Frontal cortex (tissue), 4 donors: Measurements from ENCODE around the gene NDUFS7. TPM values are rescaled to one million over a fixed set of nuclear protein-coding genes. Genes with fewer than 3 reads are reported as not detected.

Source experiments
- DNase-seq, 2 donors: peaks; one replicate each; pipeline ENCODE4 v3.0.0; 2012; ENCODE audit warnings: low spot score in 2 of 2
- FAIRE-seq: peaks from 2 replicates; lab custom pipeline; 2012; peaks lifted over from hg19 to GRCh38; lab: Jason Lieb, UNC
- total RNA-seq: library from RNA; depleted of rRNA; stranded (reverse); fragments of >200 nt; gene quantifications from one replicate; pipeline ENCODE4 v1.2.3, GENCODE V29; 2014
- donor health status: control.
- donor health status: control.
- donor health status: control.

Gene NDUFS7
- total RNA-seq, 1 donor from 2014 or later = 27.7 TPM

DNA sequence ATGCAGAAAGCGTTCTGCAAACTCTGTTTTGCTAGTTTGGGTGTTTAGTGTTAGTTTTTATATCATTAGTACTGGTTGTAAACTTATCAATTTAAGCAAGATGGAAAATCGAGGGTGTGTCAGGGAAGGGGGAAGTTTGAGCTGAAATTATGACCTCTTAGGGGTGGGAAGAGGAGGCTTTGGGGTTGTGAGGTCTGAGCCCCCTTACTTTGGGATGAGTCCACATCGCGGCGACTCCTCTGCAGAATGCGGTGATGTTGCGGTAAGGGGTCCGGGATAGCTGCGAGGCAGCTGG, 743 bp upstream of the NDUFS7 start:
- DNase-seq = no peak
- no peak for FAIRE-seq

DNA sequence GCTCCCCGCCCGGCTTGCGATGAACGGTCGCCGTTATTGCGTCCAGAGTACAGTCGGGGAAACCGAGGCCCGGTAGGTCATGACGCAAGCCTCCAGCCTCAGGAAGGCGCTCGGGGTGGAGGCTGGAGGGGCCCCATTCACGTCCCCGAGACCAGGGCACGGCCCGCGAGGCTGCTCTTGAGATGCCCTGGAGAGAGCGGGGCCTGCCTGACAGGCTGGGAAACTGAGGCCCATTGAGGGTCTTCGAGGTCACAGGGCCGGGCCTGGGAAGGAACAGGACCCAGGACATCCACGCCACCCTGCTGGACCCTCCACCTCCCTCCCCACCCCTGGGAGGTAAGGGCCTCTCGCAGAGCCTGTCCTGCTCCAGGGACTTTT, 367 bp downstream of the NDUFS7 start:
- DNase-seq (no peak), FAIRE-seq (no peak)

DNA sequence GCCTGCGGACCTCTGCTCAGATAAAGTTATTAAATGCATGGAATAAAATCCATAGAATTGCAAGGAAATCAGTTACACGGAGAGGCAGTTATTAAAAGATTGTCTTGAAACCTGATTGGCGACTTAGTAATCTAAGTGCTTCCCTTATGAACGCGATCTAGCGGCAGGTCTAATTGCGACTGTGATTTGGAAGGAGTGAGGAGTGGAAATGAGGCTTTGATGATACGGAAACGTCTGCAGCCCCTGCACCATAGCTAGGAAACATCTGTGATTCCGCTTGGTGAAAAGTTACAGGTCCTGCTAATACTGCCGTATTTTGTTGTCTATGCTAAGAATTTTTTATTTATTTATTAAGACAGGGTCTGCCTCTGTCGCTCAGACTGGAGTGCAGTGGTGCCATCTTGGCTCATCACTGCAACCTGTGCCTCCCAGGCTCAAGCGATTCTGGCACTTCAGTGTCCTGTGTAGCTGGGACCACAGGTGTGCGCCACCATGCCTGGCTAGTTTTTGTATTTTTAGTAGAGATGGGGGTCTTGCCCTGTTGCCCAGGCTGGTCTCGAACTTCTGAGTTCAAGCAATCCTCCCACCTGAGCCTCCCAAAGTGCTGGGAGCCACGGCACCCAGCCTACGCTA, 887 bp downstream of the NDUFS7 start:
- DNase-seq (no peak), FAIRE-seq (no peak)

DNA sequence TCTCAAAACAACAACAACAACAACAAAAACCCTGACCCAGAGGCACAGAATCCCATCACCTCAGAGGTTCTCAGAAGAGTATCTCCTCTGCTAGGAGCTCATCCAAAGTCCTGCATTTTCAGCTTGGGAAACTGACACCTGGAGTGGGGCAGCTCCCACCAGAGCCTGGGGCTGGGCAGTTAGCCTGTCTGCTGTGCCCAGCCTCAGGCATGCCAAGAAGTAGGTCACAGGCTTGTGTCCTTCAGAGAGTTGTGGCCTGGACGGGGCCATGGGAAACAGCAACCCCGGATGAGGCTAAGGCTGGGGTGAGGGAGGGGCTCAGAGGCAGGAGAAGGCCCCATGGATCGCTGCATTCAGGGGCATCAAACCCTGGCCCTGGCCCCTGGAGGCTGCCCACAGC, 2.1 kb downstream of the NDUFS7 start:
- no peak for DNase-seq

DNA sequence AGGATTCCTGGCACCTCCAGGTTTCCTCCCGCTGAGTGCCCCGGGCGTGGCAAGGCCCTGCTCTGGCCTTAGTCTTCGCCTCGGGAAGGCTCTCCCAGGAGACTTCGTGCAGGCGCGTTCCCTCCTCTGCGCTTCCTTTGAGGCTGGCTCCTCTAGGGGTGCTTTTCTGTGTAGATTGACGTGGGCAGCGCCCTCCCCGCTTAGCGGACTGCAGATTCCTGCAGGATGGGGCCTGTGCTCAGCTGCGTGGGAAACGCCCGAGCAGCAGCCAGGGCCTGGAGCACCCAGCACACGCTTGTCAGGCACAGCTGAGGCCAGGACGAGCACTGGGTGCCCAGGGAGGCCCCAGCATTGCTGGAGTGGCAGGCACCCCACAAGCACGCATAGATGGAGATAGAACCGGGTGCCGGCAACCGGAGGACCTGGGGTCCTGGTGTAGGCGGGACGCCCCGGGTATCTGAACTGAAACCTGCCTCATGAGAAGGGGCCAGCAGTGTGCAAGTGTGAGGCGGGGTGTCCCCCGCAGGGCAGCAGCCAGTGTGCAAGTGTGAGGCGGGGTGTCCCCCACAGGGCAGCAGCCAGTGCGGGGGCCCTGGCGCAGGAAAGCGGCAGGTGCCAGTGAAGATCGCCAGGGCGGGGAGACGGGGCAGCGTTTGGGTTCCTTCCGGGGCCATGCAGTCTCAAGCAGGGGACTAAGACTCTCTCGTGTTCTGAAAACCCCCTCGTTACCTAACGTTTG, 3.4 kb downstream of the NDUFS7 start:
- FAIRE-seq = no peak
- no peak for DNase-seq

More for the DNA sequence above, 2.1 kb downstream of the NDUFS7 start:
- no peak for FAIRE-seq

DNA sequence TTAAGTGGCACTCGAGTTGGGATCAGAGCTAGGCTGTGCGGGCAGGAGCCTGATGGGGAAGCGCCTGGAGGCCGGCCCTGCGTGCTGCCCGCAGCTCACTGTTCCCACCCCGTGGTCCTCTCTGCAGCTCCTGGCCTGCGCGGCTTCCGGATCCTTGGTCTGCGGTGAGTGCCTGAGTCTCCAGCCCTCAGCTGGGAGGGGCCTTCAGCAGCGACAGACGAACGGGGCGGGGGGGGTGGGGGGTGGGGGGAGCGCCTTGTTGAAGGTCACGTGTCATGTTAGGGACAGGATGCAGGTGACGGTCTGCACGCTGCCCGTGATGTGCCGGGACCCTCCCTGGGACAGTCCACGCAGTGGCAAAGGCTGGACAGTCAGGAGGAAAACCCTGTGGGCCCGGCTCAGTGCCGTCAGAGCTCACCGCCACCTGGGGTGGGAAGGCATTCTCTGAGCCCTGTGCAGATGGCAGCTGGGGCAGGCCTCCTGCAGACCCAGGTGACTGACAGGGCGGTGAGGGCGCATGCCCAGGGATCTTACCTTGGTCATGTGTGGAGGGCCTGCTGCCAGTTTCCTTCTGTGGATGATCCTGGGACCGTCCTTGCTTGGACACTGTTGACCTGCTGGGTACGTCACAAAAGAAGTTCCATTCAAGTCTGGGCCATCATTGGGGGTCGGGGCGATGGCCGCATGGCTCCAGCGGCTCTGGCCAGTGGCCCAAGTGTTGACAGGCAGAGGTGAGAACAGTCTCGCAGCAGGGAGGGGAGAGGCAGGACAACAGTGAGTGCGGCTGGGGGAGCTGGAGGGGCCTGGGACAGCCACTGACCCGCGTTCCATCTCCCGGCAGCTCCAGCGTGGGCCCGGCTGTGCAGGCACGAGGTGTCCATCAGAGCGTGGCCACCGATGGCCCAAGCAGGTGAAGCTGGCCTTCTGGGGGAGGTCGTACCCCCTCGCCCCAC, 4.3 kb downstream of the NDUFS7 start:
- no peak for FAIRE-seq
- DNase-seq = no peak

DNA sequence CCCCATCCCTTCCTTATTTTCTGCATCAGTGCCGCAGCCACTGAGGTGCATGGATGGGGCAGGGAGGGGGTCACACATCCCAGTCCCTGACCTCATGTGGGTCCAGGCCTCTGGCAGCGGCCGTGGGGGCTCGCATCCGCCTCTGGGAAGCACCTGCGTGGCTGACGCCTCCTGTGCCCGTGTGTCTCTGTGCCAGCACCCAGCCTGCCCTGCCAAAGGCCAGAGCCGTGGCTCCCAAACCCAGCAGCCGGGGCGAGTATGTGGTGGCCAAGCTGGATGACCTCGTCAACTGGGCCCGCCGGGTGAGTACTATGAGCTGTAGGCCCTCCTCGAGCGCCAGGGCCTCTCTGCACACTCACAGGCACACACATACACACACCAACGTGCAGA, 4.9 kb downstream of the NDUFS7 start:
- FAIRE-seq = no peak

DNA sequence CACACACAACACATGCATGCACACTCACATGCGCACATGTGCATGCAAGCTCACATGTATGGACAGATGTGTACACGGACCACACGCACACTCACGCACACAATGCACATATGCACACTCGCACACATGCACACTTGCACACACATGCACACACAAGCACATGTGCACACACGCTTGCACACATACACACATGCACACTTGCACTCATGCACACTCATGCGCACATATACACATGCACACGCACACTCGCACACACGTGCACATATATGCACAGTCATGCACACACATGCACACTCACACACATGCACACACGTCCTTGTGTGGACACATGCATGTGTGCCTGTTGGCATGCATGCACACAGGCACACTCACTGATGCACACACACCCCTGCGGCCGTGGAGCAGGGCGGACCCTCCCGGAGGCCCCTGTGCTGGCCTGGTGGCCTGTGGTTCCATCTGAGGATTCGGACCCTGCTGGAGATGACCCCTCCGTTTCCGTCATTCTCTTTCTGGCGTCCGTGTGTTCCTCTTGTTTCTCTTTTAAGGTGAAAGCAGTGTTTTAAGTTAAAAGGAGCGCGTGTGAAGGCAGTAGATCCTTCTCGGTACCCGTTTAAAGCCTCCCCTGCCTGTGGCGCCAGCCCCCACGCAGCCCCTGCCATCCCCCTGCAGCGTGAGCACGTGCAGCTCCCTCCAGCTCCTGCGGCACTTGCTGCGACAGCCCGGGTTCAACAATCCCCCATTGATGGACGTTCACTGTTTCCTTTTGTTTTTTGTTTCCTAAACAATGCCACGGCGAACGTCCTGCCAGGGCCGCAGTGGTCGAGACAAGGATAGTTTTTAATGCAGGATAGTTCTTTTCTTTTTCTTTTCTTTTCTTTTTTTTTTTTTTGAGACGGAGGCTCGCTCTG, 5.6 kb downstream of the NDUFS7 start:
- DNase-seq (peak in 1 of 2 donors; percentile 66), FAIRE-seq (no peak)

More for the DNA sequence above, 4.9 kb downstream of the NDUFS7 start:
- DNase-seq = no peak

DNA sequence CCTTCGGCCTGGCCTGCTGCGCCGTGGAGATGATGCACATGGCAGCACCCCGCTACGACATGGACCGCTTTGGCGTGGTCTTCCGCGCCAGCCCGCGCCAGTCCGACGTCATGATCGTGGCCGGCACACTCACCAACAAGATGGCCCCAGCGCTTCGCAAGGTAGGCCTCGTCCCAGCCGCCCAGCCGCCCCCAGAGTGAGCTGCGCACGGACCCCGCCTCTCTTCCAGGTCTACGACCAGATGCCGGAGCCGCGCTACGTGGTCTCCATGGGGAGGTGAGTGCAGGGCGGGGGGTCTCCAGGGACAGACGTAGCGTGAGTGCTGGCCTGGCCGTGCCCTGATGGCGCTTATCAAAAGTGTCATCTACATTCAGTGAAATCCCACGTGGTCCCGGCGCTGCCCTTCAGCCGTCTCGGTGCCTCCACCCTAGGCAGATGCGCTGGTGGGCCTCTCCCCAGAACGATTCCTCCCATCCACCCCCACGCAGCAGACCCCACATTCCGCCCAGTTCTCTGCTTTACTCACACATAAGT, 7.2 kb downstream of the NDUFS7 start:
- FAIRE-seq = no peak
- no peak for DNase-seq

DNA sequence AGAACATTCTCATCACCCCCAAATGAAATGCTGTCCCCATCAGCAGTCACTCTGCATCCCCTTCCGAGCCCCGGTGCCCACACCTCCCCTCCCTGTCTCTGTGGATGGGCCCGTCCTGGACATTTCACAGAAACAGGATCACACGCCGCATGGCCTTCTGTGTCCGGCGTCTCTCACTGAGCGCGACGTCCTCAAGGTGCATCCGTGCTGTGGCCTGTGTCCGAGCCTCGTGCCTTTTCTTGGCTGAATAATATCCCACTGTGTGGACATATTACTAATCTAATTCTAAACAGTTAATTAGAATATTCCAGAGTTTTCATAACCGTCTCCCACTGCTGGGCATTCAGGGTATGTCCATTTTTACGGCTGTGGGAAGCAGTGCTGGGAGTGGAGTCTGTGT, 8.7 kb downstream of the NDUFS7 start:
- FAIRE-seq (no peak), DNase-seq (no peak)

DNA sequence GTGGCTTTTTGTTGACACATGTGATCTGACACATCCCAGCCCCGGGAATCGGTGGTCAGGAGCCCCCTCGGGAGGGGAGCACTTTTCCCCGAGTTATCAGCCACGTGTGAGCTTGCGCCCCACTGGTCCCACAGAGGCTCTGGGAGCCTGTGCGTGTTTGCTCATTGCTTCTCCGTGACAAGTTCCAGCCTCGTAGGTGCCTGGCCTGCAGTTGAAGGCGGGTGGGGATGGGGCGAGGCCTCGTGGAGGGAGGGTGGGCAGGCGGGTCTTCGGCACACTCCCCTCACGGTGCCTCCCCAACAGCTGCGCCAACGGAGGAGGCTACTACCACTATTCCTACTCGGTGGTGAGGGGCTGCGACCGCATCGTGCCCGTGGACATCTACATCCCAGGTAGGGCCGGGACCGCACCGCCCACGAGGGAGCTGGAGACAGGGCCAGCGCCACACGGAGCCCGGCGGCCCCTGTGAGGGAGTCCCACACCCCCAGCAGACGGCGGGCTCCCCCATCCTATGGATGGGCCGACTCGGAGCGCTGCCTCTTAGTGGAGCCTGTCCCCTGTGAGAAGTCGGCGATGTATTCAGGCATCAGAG, 9.3 kb downstream of the NDUFS7 start:
- DNase-seq (no peak), FAIRE-seq (no peak)

DNA sequence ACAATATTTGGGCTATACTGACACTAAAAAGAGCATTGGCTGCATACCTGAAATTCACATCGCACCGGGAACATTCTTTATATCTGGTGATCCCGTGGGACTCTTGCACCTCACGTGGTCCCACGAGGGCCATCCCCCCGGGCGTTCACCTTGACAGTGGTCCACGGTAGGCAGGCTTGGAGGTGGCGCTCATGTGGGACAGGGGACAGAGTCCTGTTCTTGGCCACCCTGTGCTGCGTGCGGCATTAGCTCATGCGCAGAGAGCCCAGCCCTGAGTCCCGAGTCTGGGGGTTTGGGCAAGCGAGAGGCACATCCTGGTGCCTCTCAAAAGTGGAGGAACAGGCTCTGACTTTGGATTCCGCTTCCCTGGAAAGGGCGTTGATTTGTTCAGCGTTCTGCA, 10.1 kb downstream of the NDUFS7 start:
- DNase-seq (no peak), FAIRE-seq (no peak)

DNA sequence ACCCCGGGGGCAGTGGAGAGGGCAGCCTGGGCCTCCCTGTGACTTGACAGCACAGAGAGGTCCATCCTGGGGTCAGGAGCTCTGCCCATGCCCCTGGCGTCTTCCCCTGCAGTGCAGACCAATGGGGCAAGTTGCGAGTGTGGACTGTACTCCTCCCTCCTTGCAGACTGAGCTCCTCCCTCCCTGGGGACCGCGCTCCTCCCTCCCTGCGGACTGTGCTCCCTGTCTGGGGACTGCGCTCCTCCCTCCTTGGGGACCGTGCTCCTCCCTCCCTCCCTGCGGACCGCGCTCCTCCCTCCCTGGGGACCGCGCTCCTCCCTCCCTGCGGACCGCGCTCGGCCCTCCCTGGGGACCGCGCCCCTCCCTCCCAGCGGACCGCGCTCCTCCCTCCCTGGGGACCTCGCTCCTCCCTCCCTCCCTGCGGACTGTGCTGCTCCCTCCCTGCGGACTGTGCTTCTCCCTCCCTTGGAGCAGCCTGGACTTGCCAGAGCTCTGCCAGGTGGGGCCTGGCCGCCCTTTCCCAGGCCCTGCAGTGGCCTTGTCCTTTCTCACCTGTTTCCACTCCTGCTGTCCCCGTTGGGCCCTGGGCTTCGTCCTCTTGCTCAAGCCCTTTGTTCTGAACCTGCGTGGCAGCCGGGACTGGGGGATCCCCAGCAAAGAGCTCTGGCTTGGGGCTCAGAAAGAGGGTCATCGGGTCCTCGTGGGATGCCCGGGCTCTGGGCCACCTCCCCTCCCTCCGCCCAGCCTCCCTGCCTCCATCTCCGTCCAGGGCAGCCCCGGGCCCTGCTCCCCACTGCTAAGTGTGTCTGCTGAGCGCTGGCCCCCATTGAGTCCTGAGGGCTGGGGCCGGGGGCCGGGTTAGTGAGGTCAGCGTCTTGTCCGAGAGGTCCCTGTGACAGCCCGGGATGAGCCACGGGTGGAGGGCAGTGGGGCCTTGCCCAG, 10.8 kb downstream of the NDUFS7 start:
- FAIRE-seq (no peak), DNase-seq (no peak)

DNA sequence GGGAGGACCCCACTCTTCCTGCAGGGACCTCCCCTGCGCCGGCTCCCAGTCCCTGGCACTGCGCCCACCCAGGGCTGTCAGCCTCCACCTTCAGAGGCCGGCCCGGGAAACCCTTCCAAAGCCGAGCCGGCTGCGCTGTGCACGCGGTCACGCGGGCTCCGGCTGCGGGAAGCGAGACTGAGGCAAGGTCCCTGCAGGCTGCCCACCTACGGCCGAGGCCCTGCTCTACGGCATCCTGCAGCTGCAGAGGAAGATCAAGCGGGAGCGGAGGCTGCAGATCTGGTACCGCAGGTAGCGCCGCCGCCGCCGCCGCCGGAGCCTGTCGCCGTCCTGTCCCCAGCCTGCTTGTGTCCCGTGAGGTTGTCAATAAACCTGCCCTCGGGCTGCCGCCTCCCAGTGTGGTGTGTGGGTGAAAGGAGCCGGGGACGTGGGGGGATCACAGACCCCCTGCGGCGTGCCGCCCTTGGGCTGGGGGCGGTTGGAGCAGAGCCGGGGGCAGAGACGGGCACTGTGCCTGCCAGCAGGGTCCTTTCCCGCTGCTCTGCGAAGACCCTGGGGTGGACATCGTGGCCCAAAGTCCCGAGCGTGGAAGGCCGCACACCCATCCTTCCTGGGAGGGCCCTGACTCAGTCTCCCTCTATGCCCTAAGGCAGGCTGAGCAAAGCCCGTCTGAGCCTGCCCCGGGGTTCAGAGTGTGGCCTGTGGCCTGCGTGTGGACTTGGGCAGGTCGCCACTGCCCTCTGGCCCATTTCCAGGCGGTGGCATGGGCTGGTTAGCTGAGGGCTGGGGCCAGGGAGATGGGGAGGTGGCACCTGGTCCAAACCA, 11.7 kb downstream of the NDUFS7 start:
- DNase-seq = no peak
- no peak for FAIRE-seq

DNA sequence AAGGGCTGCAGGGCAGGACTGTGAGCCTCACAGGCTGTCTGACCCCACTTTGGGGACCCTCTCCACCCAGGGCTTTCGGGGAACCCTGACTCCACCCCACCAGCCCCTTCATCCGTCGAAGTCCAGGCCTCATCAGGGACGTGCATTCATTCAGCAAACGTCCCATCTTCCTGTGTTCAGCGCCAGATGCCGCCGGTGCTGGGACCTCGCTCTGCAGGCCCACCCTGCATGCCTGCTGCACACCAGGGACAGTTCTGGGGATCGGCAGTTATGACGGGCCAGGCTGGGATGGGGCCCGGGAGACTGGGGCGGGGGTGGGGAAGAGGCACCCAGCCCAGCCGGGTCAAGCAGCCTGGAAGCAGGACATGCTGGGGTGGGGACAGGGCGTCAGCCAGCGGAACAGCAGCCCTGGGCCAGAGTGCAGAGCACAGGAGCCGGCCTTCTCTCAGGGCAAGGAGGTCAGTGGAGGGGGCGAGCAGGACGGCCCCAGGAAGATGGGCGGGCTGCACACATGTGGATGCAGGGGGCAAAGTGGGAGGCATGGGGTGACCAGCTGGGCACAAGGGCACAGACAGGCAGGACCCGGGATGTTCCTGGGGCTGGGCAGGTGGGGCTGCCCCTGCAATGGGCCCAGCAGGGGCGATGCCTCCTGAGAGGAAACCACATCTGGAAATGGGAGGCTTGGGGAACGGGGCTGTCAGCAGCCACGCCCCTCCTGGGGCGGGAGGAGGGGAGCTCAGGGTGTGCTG, 12.5 kb downstream of the NDUFS7 start:
- DNase-seq (no peak), FAIRE-seq (no peak)

DNA sequence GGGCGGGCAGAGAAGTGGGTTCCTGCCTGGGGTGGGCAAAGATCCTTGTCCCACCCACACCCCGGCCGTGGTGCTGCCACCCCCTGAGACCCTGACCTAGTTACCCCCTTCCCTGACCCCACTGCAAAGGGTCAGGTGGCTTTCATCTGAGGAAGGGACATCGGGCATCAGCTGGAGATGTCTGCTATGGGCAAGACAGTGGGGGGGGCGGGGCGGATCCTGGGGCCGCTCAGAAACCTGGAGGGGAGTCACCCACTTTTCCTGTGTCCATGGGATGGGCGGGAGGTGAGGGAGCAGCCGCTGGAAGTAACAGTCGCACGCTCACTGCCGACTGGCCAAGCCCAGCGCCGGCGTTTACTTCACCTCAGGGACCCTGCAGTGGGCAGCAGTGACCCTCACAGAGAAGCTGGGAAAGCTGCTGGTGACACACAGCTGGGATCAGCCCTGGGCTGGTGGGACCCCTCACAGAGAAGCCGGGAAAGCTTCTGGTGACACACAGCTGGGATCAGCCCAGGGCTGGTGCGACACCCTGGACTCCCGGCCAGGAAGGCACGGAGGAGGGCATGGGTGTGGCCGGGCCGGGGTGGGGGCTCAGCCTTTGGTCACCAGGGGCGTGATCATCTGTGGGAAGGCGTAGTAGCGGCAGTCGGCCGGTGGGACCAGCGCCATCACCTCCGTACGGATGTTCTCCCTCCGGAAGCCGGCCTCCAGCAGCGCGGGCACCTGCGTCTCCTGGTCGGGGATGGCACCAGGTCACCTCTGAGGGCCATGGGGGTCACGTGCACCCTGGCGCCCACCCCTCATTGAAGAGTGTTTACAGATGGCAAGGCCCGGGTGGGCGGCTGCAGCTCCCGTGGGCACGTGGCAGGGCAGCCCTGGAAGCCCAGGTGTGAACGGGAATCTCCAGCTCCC, 13.3 kb downstream of the NDUFS7 start:
- FAIRE-seq (no peak), DNase-seq (no peak)
